HL-60/S4 treated with retinoic acid at 250 ng/mL for 4 days and 3 days (cell line): ENCODE measurements around the gene SPAG4.

Source experiments
- in situ Hi-C: fragments of 300-500 bp; cut with MboI; formaldehyde crosslinking; loops from 2 replicates; pipeline ENCODE4 v1.7.0; 2022; ENCODE audit warnings: low sequenced_read_pairs

Gene SPAG4

DNA sequence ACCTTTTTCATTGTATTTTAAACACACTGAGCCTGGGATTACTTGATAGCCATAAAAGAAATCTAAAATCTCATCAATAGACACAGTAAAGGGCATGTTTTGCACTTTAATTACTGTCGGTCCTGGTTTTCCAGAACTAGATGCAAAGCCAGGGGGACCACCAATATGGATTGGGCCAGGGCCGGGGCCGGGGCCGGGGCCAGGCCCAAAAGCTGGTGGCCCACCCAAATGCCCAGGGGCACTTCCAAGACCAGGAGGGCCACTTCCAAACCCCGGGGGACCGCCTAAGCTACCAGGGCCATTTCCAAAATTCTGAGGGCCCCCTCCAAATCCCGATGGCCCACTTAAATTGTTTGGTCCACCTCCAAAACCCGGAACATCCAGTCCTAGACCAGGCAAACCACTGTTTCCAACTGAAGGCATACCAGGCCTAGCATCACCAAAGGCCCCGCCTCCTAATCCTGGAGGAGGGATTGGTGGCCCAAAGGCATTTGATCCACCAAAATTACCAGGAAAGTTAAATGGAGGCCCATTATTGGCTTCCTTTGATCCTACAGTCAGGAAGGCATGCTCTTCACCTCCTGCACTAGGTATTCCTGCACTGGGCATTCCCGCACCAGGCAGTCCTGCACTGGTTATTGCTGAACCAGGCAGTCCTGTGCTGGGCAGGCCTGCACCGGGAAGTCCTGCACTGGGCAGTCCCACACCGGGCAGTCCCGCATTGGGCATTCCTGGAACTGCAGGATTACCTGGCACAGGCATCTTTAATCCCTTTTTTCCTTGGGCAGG is 37.2 kb downstream of the SPAG4 start:
- in situ Hi-C loops, result no loop called here

DNA sequence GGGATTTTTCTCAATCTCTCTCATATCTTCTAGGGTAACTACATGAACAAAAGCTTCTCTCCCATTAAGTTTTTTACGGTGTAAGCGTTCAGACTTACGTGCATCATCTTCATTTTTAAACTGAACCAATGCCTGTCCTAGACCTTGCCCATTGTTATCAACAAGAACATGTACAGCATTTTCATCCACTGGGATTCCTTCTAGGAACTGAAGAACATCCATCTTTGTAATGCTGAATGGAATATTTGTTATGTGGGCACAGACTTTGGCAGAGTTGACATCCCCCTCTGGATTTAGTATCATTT is 37.8 kb downstream of the SPAG4 start:
- in situ Hi-C loops, result no loop called here

DNA sequence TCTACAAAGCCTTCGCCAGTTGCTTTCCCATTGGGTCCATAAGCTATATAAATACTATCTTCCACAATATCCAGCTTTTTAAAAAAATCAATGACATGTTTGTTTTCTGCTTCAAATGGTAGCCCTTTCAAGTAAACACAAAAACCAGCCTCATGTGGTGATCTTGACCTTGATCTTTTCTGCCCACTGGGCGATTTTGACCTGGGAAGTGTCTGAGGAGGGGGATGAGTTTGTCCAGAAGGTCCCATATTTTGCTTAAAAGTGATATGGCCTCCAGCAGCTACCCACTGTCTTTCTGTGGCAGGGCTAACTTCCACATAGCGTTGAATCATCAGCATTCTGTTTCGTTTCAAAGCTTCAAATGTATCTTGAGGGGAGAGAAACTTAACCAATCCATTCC is 38.3 kb downstream of the SPAG4 start:
- in situ Hi-C loops, result no loop called here

DNA sequence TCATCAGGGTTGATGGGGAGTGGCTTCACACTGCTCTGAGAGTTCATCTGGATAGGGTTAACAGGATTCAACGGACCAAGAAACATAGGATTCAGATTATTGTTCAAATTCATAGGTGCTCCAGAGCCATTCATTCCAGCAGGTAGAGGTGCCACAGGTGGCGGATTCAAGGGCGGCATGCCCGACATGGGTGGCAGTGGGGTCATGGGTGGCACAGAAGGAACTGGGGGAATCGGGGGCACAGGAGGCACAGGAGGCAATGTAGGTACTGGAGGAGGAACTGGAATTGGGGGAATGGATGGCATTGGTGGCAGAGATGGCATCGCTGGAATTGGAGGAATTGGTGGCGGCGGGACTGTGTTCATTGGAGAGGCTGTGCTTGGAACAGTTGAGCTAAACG is 38.8 kb downstream of the SPAG4 start:
- in situ Hi-C loops, result no loop called here

DNA sequence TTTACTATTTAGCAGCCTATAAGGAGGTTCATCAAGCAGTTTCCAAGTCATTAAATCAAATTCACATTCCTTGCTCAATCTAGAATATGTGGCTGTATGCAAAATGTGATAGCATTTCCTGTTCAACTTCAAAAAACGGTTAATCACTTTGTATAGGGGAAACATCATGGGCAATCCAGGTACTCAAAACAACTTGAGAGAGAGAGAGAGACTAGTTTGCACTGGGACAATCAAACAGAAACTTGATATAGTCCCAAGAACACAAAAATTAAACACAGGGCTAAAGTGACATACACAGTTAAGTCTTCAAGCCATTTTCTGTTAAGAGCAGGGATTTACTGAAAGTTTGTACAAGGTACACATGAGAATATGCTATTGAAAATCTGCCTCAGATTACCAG is 41.6 kb downstream of the SPAG4 start:
- in situ Hi-C loops, result no loop called here

DNA sequence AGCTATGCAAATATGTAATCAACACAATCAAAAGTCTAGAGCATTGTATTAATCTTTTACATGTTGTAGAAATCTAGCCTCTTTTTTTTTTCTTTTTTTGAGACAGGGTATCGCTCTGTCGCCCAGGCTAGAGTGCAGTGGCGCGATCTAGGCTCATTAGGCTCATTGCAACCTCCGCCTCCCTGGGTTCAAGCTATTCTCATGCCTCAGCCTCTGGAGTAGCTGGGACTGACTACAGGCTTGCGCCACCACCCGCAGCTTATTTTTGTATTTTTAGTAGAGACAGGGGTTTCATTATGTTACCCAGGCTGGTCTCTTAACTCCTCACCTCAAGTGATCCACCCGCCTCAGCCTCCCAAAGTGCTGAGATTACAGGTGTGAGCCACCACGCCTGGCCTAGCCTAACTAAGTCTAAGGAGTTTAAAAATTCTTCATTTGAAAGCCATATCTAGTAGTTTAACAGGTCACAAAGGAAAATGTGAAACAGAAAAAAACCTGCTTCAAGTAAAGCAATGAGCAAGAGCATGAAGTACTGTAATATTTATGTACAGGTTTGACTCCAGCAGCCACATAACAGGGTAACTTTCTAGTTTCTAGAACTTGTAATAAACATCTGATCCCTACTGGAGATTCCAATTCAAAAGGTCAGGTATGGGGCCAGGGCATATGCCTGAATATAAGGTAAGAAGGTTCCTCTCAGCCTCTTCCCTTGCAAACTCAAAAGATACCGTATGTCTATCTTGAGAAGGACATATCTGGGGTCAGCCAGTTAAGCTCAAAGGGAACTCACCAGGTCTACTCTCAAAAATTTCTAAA is 44.7 kb downstream of the SPAG4 start:
- in situ Hi-C loops, result no loop called here

DNA sequence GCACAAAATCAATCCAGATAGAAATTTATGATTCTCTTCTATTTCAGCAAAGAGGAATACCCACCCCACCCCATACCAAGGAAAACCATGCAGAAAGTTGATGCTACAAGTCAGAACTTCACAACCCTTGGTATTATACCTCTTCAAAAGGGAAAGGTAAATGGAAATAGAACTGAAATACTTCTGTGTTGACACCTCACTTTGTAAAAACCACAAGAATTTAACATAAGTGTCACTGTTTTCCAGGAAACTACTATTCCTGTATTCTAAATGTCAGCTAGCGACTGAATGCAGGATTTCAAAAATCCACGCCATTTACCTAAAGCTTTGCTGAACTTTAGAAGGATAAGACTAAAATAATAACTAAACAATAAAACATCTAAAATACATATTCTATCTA is 45.4 kb downstream of the SPAG4 start:
- in situ Hi-C loops, result no loop called here

DNA sequence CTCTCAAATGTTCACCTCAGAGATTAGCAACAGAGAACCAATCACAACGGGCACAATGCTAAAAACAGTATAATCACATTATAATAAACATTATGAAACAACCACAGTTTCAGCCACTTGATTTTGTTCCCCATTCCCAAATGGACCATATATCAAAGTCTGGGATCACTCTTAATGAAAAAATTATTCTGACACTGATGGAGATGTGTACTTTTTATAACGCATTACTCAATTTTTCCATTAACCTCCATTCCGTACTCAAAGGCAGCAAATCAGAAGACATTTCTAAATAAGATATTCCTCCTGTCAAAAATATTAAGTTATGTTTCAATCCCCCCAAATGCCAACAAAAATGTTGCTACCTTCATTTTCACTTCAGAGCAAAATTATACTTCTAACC is 46.3 kb downstream of the SPAG4 start:
- in situ Hi-C loops, result no loop called here

DNA sequence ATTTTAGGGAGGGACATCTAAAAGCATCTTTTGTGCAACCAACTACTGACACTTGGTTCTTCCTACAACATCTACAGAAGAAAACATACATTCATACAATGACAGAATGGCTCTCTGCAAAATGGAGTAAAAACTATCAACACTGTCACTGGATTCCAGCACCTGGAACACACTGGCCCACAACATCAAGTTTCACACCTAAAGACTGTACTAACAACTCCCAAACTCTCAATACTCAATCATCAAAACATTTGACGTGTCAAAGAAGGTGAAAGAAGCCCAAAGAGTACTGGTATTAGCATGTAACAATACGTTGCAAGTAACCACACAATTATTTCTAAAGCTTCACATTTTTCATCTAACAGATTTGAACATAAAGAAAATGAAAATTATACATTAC is 46.9 kb downstream of the SPAG4 start:
- in situ Hi-C loops, result no loop called here

DNA sequence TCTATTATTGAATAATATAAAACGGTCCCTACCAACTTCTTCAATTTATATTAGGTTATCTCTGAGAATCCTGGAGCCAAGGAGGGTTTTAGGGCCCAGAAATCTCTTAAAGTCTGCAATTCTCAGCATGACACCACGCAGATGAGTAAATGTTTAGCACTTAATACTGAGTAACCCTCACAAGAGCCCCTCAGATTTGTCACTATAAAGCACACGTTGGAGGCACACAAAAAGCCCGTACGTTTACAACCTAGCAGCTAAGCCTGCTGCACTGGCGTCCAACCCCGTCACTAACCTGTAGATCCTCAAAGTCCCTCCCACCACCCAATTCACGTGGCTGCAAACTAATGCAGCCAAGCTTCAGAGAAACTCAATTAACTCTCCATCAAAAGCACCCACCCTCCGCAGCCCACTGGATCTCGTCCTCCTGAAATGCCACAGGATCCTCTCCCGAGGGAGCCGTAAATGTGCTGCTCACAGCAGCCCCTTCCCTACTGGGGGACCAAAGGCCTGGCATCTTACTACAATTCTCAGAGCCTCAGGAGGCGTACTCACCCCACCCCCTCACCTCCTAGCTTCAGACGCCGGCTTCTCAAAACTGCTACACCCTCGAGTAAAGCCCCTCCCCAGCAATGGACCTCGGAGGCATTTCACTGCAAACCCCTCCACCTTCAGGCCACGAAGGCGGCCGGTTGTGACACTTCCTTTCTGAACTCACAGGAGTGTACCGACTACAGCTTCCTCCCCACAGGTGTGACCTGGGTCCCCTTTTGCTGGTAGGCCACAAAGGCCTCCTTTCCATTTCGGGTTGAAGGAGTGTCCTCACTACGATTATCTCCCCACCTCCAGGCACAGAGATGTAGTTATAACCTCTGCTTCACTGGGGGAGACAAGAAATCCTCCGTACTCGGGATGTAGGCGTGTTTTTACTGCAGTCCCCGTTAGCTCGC is 48.2 kb downstream of the SPAG4 start:
- in situ Hi-C loops, result no loop called here

DNA sequence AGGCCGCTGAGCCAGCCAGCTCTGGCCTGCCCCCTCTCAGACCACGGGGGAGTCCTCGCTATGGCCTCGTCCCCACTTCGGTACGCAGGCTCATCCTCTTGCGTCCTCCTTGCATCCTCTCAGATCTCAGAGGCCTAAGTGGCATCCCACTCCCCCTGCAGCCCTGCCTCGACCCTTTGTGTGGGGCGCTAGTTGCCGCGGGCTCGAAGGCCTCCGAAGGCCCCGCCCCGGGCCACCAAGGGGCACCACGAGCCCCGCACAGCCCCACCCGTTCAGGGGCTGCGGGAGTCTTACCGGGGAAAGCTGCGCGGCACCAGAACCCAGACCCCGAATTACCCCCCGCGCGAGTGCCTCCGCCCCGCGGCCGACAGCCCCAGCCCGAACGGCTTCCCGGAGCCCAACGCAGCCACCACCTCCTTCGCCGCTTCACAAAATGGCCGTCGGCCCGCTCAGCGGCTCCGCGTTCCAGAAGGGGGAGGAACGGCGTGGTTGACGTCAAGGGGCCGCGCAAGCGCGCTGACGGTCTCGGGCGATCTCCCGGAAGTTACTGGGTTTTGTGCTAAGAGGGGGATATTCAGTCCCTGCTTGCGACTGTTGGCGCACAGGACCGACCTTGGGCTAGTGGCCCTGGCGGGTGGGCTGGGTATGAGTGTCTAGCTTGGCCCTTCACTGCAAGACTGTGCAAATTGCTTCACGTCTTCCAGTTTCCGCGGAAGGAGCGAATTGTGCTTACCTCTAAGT is 49.0 kb downstream of the SPAG4 start, which contains the start of the genes CPNE1 and RBM12:
Gene CPNE1 (minus strand): TSS at position 435 of the 741 bp plus-strand sequence. CDS start 31,977 bp downstream, outside the sequence.
Gene RBM12 (minus strand): TSS at position 435 of the 741 bp plus-strand sequence. CDS start 9,578 bp downstream, outside the sequence.
- in situ Hi-C loops, result no loop called here

DNA sequence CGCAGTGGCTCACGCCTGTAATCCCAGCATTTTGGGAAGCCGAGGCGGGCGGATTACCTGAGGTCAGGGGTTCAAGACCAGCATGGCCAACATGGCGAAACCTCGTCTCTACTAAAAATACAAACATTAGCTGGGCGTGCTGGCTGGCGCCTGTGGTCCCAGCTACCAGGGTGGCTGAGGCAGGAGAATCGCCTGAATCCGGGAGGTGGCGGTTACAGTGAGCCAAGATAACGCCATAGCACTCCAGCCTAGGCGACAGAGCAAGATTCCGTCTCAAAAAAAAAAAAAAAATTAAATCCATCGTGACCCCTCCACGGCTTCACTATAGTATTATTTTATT is 50.3 kb downstream of the SPAG4 start:
- in situ Hi-C loops, result no loop called here

DNA sequence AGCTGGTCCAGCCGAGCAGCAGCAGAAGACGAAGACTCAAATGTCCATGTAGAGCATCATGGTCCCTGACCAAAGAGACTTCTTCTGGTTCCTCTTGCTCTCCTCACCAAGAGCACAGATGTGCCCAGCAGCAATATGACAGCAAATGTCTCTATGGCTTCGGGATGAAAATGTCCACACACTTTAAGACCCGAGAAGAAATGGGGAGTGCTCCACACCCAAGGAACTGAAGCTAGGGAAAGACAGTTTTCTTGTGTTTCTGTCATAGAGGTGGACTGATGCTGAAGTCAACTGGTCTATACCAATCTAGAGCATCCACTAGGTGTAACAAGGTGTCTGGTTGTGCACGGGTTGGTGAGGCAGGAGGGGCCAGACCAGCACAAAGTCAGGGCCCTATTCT is 53.6 kb downstream of the SPAG4 start:
- in situ Hi-C loops, result no loop called here

DNA sequence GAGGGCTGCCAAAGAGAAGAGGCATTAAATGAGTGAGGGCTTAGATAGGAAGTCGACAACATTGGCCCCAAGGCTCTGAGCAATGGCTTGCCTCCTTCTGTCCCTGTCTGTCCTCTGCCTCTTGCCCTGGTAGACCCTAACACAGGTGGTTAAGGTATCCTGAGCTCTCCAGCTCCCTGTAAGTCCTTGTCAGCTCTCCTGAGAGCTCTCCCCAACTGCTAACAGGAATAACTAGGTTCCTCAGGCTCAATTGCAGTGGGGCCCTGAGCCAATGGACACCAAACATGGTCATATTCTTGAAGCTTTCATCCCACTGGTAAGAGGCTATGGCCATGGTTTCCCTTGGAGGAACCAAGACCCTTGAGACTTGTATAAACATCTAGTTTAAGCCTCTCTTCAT is 54.1 kb downstream of the SPAG4 start:
- in situ Hi-C loops, result no loop called here
